Ecto neural progenitor cell (in vitro differentiated cells): ENCODE results near the gene TMEM208.

ENCODE experiments used
- DNase-seq: peaks from one replicate; pipeline ENCODE4 v3.0.0-alpha.2; 2018; ENCODE audit warnings: low spot score

The TMEM208 gene

GRCh38 chr16:67209565-67209964 is 17.4 kb upstream of the TMEM208 start:
- DNase-seq, result no peak

DNA sequence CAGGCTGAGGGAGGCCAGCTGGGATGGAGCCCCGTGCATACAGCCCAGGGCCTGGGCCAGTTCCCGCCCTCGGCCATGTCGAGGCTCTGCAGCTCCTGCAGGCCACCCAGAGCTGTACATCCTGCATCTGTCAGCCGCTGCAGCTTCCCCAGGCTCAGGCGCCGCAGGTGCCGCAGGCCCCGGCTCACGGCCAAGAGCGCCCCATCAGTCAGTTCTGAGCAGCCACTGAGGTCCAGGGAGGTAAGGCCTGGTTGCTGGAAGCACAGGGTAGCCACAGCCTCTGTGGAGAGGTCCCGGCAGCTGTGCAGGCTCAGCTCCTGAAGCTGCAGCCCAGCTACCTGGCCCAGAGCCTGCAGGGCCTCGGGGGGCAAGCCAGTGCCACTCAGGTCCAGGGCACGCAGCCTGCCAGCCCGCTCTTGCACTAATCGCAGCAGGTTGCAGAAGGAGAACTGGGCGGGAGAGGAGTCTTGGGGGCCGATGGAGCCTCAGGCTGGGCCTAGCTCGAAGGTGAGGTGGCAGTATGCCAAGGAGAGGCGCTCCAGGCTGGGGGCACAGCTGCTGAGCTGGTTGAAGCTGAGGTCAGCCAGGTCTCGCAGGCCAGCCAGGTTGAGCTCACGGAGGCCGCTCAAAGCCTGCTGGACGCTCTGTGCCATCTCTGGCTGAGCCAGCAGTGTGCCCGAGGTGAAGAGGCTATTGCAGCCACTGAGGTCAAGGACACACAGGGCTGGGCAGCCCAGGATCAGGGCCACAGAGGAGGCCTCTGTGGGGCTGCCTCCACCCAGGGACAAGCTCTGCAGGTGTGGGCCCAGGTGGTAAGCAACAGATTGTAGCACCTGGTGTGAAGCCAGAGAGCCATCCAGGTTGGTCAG is 16.6 kb upstream of the TMEM208 start:
- no peak for DNase-seq

DNA sequence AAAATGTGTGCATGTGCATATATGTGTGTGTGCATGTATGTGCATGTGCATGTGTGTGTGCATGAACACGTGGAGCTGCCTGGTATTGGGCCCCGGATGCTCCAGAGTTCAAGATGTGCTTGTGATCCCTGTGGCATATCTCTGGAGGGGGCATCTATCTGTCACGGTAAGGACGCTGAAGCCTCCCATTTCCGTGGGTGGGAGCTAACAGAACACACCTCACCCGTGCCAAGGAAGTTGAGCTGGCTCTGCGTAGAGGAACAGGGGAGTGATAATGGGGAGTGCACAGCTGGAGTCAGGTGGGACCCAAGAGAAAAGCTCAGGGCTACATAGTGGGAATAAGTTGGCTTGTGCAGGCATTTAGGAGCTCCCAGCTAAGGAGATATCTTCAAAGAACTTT is 15.3 kb upstream of the TMEM208 start:
- no peak for DNase-seq

GRCh38 chr16:67212766-67213165 is 14.2 kb upstream of the TMEM208 start:
- no peak for DNase-seq

GRCh38 chr16:67213197-67214019 is 13.5 kb upstream of the TMEM208 start:
- DNase-seq, result no peak

GRCh38 chr16:67215706-67216105 is 11.2 kb upstream of the TMEM208 start:
- no peak for DNase-seq

- DNase-seq, result no peak
Observed at GRCh38 chr16:67216612-67217490, 10.1 kb upstream of the TMEM208 start.

DNA sequence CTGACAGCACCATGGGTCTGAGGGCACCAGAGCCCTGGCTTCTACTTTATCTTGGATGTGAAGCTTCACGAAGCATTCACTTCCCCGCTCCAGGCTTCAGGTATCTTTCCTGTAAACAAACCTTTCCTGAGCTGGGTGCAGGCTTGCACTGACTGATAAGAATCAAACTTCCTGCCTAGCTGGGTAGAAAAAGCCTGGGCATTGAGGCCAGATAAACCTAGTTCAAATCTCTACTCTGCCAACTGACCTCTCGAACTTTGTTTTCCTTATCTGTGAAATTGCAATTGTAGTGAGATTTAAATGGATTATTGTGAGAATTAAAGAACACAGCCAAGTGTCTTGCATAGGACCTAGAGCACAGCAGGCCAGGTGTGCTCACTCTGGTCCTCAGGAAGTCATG is 2.9 kb upstream of the TMEM208 start:
- no peak for DNase-seq

DNA sequence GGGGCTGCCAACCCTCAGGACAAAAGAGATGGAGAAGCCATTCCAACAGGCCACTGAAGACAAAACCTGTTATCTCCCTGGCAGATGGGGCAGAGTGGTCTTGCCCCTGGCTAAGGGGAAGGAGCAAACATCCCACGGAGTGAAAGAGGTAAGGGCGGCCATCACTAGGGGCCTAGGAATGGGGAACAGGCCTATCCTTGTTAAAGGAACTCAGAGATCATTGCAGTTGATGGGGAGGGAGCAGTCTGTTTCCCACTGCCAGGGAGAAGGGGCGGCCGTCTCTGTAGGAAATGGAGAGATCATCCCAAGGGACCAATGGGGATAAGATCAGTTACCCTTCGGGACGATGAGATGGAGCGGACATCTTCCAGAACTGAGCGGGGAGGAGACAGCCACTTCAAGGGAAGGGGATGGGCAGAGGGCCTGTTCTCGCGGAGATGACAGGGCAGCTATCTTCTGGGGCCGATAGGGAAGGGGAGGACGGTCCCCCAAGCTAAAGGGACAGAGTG is 581 bp upstream of the TMEM208 start:
- no peak for DNase-seq

DNA sequence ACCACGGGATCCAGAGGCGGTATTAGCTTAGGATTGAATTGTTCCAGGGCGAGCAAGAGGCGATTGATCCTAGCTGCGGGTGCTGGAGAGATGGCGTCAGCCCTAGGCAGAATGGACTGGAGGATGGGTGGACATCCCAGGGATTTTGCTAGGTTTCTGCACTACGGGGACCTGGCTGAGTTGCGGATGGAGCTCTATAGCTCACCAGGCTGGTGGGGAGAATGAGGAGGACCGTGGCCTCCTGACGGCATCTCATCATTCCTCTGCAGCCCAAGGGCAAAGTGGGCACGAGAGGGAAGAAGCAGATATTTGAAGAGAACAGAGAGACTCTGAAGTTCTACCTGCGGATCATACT is 614 bp downstream of the TMEM208 start:
- DNase-seq, result no peak

DNA sequence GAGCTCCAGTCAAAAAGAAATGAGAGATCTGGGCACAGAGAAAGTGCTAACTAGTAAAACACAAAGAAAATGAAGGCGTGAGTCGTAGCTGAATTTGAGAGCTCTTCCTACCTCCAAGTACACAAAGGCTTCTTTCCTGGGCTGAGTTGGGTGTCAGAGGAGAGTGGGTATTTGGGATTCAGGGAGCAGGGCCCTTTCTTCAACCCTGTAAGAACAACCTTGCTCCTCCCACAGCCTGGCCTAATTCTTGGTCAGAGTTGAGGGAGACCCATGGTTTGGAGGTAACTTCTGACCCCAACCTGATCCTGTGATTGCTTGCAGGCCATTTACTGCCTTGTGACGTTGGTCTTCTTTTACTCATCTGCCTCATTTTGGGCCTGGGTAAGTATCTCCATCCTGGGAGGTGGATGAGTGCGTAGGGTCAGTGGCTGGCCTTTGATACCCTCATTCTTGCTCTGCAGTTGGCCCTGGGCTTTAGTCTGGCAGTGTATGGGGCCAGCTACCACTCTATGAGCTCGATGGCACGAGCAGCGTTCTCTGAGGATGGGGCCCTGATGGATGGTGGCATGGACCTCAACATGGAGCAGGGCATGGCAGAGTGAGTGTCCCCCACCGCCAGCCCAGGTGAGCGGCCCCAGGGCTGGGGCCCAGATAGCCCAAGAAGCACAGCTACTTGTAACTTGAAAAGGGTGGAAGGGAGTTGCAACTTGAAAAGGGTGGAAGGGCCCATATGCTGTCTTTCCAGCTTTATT is 1.3 kb downstream of the TMEM208 start:
- no peak for DNase-seq

- DNase-seq, result no peak
Observed at GRCh38 chr16:67228905-67229304, 2.0 kb downstream of the TMEM208 start.

DNA sequence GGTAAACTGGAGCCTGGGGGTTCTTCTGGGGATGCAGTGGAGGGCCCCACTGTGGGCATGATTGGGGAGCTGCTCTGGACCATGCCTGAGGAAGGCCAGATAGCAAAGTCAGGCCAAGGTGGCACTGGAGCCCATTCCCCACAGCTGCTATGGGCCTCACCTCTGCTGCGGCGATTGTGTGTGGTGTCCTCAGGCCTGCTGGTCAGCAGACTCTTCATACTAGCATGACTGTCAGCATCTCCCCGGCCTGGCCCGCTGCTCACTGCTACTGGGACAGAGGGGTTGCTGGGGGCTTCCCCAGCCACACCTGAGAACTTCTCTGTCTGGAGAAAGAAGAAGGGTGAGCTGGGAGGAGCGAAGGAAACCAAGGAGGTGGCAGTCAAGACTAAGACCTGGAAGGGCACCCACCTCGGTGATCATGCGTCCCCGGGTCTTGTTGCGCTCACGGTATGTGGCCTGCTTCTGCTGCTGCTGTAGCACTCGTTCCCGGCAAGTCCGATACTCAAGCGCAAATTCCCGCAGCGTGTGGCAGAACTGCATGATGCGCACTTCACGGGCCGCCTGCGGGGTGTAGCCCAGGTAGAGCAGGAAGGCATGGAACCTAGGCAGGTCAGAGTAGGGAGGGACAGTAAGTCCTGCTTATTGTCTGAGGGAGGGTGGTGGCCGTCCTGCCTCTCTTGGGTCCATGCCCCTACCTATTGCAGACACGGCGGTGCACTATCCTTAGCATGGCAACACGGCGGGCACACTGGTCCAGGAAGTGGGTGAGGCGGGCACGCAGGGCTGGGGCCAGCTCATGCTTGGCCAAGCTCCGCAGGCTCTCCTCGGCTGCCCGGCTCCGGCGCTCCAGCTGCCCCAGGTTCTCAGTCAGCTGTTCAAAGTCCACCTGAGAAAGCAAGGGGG is 3.2 kb downstream of the TMEM208 start:
- no peak for DNase-seq

GRCh38 chr16:67230809-67231660 is 4.1 kb downstream of the TMEM208 start:
- DNase-seq, result no peak

GRCh38 chr16:67233596-67233995 is 6.7 kb downstream of the TMEM208 start:
- DNase-seq, result no peak

GRCh38 chr16:67234180-67234597 is 7.3 kb downstream of the TMEM208 start:
- DNase-seq, result no peak

GRCh38 chr16:67235816-67236562 is 9.1 kb downstream of the TMEM208 start:
- no peak for DNase-seq

GRCh38 chr16:67236563-67237395 is 9.8 kb downstream of the TMEM208 start:
- DNase-seq, result peak; percentile 93
